ENCODE measurements around the gene RCAN1.

RCAN1 gene

DNA sequence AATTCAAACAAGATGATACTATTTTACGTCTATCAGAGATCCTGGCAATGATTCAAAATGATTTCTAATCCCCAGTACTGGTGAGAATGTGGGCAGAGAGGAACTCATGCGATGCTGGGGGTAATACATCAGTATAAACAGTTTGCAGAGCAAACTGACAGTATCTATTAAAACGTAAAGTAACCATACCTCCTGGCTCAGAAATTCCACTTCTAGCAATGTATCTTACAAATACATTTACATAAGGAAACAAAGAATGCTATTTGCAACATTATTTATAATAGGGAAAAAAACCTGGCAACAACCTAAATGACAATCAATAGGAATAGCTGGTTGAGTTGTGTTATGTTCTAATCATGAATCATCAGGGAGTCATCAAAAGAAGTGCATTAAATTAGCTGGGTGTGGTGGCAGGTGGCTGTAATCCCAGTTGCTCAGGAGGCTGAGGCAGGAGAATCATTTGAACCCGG is 15.9 kb downstream of the RCAN1 start:
- no peak for DNase-seq (ENCODE audit: low spot score)

DNA sequence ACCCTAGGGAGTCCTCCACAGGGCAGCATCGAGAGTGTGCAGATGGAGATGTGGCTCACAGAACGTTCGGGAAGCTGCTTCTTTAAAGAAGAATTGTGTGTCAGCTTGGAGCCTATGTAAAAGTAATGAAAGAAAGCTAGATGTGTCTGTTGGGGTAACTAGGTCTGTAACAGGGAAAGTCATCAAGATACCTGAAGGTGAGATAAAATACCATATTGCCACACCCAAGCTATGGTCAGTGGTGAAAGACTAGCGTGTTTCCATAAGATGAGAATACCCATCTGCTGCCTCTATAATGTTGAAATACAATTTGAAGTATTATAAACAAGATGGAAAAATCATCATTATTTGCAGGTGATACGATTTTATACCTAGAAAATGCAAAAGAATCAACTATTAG is 17.5 kb downstream of the RCAN1 start:
- DNase-seq (ENCODE audit: low spot score) = no peak

DNA sequence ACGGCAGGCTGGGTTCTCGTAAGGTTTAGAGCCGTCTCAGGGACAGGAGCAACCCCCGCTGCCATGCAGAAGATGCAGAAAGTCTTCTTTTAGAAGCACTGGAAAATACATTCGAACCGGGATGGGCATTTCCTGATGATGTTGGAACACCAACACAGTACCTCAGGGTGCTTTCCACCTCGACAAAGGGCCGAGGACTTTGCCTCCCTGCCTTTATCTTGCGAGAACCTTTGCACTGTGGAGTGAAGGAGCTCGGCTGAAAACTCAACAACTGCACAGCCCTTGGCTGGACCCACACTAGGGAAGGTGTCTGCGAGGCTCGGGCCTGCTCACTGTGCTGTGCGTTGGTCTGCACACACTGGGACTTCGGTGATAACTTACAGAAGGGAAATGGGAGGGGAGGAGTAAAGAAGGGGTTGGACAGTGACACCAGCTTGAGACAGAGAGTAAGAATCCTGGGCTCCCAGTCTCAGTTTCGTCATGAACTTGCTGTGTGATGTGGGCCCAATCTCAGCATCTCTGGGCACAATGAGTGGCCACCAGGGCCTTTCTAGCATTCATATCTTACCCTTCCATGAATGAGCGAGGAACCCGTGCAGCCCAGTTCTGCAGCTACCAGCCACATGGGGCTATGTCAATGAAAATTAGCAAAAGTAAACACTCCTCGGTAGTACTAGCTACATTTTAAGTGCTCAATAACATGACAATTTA is 18.2 kb downstream of the RCAN1 start:
- DNase-seq (ENCODE audit: low spot score) = no peak

DNA sequence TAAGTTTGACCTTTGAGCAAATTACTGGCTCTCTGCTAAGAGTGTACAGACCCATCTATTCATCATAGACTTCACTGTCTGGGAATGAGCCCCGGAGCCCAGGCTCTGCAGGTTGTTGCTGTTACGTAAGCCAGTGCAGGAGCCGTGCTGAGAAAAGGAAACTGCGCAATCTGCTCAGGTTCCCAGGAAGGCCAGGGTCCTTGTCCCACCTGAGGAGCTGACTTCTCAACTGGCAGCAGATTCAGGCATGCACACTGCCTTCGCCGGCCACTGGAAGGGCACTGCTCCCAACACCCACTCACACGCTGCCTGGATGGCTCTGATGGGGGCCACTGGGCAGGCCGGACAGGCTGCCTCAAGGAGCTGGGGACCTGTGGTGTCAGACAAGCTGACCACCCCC is 19.5 kb downstream of the RCAN1 start:
- no peak for DNase-seq (ENCODE audit: low spot score)

DNA sequence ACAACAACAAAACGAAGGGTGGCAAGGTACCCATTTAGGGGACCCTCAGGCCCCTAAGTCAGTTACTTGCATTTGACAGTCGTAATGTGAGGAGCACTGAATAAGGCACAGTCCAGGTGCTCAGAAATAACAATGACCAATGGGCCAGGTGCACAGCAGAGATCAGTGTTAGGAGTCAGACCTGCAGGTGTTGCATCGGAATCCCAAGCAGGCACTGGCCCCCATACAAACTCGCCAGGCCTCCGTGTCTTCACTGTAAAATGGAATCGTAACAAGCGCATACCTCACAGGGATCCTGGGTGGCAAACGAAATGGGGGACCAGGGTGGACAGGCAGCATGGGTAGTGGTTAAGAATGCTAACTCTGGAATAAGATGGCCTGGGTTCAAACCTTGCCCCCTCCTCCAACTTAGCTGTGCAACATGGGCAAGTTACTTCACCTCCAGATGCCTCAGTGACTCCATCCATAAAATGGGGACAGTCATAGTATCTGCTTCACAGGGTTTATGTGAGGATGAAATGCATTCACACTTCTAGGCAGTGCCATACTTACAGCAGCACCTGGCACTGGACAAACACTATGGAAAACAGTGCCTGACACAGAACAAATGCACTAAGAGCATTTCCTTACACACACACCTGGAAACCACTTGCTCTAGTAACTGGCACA is 20.2 kb downstream of the RCAN1 start:
- no peak for DNase-seq (ENCODE audit: low spot score)

DNA sequence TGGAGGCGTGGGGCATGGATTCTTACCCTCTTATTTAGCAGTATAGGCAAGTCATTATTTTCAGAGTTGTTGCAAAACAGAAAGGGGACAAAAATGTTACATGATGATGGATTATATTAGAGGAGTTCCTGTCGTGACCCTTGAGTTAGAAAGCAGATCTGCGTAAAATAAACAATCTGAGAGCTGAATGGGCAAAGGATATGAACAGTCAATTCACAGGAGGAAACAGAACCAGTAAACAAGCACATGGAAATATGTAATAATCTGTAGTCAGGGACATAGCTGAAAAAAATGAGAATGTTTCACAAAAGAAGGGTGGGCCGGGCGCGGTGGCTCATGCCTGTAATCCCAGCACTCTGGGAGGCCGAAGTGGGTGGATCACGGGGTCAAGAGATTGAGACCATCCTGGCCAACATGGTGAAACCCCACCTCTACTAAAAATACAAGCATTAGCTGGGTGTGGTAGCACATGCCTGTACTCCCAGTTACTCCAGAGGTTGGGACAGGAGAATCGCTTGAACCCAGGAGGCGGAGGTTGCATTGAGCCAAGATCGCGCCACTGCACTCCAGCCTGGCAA is 20.9 kb downstream of the RCAN1 start:
- DNase-seq (ENCODE audit: low spot score) = no peak

DNA sequence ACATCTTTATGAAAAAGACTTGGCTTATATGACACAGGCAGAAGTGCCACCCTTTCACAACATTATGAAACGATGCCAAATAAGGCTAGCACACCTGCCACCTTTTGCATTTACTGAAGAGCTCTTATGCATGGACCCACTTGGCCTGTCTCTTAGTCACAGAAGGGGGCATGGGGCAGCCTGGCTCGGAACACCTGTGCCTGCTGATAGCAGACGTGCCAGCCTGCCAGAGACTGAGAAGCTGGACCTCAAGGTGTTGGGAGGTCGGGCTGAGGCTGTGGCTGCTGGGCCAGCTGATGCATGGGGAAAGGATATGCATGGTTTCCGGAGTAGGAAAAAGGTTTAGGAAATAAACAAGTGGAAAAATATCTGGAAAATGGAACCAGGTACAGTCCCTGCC is 21.5 kb downstream of the RCAN1 start:
- no peak for DNase-seq (ENCODE audit: low spot score)

DNA sequence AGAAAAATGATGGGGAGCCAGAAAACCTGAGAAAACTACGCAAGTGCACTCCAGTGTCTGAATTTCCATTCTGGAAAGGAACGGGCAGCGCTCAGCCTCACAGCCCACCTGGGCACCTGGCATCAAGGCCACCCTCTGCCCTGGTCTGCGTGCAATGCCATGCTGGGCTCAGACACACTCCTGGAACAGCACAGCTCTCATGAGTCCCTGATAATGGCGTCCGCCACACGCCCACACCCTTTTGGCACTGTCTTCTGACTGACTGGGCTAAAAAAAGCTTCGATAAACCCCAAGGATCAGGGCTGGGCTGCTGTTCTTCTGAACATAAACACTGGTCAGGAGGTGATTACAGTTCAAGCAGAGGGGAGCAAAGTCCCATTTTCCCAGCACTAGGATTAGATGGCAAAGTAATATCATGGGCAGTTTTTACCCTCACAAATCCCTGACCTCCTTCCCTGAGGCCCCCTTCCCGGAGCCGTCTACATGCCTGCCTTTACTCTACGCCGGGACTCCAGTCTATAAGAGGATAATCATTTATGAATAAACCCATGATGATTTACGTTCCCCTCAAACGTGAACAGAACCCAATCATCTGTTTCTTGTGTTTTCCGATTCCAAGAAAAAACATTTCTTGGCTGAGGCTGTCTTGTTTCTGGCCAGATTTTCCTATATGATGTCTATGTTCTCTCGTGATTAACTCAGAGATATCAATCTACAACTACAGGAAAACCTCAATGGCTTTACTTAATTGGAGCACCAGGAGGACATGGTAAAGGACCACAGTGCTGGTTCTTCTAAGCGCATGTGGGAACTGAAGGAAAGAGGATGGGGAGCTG is 22.6 kb downstream of the RCAN1 start:
- peak; percentile 69 for DNase-seq (ENCODE audit: low spot score)

DNA sequence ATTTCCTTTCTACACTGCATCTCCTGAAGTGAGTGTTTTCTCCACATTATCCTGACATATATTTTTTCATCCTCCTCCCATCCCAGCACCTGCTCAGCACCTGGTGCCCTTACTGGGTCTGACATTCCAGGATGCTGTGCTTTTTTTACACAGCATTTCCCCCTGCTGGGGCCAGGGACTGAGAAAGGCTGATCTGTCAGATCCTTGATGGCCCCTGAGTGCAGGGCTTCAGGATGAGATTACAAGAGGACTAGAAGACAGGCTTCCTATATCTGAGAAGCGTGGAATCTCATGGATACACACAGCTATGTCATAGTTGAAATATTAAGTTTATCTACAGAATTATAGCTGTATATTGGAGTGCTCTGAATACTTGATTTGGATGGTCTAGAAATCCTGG is 24.4 kb downstream of the RCAN1 start:
- DNase-seq (ENCODE audit: low spot score) = no peak

DNA sequence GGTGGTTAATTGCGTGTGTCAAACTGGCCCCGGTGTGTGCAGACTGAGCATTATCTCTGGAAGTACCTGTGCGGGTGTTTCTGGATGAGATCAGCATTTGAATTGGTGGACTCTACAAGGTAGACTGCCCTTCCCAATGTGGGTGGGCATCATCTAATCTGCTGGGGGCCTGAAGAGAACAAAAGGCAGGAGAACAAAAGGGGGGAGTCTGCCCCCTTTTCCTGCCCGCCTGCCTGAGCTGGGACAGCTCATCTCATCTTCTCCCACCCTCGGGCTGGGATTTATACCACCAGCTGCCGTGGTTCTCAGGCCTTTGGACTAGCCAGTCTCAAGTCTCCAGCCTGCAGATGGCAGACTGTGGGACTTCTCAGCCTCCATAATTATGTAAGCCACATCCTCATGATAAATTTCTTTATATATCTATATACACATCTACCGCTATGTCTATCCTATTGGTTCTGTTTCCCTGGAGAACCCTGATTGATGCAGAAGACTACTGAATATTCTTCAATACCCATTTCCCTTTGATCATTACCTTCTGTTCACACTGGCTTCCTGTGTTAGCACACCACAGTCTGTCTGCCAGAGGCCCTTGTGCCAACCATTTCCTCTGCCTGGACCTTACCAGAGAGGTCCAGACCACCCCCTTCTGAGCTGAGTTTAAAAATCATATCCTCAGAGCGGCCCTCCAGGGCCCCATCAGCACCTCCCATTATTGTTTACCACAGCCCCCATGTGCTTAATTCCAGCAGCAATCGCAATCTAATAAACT is 25.2 kb downstream of the RCAN1 start:
- DNase-seq (ENCODE audit: low spot score) = no peak

DNA sequence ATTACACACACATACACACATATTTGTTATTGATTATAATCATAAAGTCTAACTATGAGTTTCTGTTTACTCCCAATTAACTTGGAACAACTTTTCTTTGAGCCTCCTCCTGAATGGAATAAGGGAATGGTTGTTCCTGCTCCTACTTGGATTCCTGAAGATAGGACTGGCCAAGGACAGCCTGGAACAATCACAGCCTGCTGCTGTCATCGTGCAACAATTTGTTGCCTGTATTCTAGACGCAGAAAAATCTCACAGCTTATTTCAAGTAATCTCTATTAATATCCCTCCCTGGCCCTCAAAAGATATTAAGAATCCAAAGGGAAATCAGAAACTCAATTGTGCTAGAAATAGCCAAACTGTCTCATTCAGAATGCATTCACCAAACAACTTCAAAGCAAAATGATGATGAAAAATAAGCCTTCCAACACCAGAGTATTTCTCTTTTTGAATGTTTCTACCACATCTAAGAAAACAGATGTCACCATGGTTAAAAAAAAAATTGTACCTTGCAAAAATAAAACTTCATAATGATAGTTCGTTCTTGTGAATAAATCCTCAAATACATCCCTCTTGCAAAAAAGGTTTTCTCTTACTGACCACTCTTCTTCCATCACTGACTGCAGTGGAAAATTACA is 30.9 kb downstream of the RCAN1 start:
- DNase-seq (ENCODE audit: low spot score) = no peak

DNA sequence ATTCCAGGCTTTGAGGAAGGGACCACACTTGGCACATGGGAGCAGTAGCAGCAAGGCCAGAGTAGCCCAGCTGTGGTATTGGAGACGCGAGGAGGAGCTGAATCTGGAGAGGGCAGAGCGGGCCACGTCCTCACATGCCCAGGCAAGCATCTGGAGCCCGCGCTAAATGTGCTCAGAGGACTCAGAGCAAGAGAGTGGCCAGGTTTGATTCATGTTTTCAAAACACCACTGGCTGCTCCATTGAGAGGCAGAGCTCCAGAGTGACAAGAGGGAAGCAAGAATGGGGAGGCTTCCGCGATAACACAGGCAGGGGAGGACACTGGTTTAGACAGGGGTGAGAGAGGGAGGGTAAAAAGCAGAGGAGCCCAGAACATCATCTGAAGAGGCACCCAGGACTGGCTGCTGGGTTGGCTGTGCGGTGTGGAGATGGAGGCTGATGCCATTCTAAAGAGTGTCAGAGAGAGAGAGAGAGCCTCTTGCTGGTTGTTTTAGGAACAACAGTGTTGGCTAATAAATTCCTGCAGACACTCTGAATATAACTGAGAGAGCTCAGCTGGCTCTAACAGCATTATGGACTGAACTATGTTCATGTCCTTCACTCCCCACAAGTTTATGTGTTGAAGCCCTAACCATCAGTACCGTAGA is 32.3 kb downstream of the RCAN1 start:
- DNase-seq (ENCODE audit: low spot score) = peak; percentile 62

DNA sequence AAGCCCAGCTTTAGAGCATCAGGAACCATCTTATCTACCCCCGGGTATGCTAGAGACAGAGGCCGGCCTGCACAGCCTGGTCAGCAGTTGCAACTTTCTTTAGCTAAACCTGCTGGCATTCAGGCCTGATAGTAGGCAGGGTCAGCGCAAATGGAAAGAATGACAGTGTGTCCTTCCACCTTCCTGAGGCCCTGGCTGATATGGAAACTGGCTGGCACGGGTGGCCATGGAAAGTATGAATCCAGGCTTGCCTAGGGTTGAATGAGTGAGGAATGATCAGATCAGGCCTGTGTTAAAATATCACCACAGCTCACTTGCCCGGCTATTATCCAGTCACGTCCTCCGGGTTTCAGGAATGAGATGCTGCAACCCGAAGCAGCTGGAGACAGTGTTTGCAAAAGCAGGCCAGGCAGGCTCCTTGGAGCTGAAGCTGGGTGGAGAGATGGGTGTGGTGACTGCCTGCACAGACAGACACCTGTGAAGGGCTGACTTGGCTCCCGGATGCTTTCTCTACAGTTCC is 34.7 kb downstream of the RCAN1 start:
- DNase-seq (ENCODE audit: low spot score) = no peak

DNA sequence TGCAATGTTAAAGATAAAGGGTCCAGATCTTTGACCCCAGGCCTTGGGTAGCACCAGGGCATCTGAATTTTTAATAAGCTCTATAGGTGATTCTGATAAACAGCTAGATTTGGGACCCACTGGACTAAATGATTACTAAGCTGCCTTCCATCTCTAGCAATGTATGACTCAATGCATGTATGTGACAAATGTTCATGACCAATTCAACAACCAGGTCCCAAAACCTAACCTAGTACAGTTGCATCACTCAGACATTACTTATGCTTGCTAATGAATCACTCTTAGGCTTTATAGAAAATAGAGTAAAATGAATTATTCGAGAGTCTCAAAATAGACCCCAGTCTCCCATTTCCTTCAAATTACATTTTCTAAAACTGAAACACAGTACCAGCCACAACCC is 35.5 kb downstream of the RCAN1 start:
- DNase-seq (ENCODE audit: low spot score) = peak; percentile 64

DNA sequence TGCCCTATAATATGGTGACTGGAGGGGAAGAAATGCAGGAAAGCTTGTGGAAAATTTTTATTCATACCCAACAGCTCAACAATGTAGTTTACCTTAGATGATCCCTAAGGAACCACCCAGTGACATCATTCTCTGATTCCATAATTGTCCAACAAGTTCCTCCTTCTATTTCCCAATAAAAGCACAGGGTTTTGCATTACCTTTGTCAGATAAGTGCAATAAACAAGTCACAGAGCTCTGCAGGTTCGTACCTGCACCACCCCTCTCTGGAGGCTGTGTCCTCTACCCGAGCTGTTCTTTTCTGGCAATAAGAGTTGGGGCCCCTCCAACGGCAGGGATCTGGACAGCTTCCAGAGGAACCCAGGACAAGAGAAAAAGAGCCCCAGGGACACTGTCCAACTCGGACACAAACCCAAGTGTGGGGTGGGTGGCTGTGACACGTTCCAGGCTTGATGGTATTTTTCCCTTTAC is 38.8 kb downstream of the RCAN1 start:
- DNase-seq (ENCODE audit: low spot score) = no peak

DNA sequence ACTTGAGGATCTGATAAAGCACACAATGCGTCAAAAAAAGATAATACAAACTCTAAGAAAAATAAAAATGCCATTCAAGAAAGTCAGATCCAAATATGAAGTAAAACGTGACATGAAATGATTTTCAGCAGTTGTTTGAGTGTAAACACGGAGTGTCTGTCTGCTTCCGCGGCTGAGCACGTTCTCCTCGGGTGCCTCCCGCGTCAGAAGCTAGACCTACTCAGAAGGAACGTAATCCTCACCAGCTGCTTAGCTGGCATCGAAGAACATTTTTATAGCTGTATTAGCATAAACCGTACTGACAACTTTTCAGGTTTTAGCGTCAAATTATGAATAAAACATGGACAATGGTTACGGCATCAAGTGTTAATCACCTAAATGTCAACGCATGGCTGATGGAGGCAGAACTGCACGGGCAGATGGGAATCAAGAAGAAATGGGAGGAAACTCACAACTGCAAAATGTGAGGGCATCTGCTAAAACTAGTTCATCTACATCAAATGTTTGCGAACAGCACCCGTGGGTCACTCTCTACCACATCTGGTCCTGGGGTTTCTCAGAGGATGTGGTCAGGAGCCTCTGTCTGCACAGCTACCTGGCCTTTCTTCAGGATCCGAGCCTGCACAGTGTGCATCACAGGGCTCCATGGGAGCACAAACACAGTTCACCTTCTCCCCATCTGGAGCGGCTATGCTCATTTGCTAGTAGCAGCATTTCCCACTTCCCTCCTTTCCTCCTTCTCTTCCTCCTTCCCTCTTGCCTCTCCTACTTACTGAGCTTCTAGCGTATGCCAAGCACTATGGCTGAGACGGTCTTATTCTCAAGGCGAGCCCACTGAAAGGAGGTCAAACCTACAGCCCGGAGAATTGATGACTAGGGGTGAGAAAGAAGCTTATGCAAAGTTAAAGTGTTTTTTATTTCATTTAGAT is 40.0 kb downstream of the RCAN1 start:
- DNase-seq (ENCODE audit: low spot score) = no peak

DNA sequence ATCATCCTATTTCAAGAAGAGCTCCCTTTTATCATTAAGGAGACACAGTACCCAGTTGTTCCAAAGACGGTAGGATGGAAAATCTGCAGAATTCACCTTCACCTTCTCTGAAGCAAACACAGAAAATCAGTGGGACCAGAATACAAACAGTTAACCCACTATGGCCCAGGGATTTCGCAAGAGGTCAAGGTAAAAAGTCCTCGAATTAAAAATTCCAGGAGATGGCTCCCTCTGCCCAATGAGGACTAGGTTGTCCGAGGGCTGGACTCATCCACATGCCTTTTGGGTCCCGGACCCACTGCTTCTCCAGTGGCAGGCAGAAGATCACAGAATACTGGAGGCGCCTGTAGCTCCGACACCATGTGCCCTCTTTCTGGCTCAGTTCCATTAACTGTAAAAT is 42.9 kb downstream of the RCAN1 start:
- DNase-seq (ENCODE audit: low spot score) = no peak

DNA sequence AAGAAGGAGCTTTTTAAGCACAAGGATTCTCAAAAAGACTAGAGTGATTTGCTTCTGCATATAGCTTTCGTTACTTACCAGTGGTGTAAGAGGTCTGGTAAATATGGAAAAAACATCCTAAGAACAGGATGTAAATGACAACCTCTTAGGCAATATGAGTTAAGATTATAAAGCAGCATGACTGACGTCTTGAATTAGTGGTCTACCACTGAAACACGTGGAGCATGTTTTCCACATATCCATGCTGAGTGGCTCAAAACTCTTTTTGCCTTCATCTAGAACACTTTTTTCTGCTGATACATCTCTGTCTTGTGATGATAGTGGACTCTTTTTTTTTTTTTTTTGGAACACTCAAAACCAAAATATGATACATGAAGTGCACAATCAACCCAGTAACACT is 44.6 kb downstream of the RCAN1 start:
- DNase-seq (ENCODE audit: low spot score) = no peak

DNA sequence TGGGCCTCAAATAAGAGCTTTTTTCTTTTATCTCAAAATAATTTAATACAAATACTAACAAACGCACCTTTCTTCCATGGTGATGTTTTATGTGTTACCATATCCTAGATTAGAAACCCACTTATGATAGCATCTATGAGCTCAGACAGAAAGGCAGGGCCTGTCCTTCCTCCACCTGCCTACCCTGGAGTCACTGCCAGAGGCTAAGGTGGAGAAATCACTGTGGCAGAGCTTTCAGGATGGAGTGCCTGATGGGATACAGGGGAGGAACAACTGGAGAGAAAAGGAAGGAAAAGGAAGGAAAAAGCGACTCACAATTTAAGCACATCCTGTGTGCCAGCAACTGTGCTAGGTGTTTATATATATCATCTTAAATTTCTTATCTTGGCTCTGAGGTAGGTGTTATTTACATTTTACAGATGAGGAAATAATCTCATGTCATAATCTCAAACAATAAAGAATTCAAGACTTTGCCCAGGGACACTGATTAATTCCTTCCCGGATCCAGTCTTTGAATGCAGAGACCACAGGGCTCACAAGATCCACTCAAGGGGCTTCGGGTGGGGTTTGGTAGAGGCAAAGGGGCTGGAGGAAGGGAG is 45.4 kb downstream of the RCAN1 start:
- no peak for DNase-seq (ENCODE audit: low spot score)
